ENCODE results near the gene TM9SF3.

Gene TM9SF3

DNA sequence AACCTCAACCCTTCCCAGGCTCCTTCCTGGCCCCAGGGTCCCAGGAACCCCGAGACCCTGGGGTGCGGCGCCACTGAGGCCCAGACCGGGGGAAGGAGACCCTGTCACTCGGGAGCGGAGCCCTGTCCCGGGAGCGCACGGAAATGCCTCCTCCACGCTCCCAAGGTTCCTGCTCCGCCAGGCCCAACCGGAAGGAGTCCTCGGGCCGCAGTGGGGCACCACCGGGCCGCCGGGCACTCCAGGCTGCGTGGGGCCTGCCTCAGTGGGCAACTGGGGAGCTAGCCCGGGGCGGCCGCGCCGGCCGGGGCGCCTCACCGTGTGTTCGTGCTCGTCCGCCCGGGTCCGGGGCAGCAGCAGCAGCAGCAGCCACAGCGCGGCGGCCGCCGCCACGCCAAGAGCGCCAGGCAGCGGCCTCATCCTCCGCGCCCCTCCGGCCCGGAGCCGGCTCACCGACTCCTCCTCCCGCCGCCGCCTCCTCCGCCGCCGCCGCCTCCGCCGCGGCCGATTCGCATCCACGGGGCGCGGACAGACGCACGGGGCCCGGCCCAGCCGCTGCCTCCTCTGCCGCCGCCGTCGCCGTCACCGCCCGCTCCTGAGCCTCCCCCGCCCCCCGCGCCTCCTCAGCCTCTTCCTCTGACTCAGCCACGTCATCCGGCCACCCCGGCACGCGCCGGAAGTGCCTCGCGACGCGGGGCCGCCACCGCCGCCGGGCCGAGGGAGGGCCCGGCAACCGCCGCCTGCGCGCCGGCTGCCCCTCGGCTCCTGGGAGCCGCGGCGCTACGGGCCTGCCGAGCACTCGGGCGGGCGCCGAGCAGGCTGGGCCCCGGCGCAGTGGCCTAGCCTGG lies at the start of gene TM9SF3:
Gene TM9SF3, minus strand, starts transcription at position 594 of the 845 bp plus-strand sequence. Its CDS starts 177 bp downstream, at position 417.
- TF ChIP-seq, protein P1, sequence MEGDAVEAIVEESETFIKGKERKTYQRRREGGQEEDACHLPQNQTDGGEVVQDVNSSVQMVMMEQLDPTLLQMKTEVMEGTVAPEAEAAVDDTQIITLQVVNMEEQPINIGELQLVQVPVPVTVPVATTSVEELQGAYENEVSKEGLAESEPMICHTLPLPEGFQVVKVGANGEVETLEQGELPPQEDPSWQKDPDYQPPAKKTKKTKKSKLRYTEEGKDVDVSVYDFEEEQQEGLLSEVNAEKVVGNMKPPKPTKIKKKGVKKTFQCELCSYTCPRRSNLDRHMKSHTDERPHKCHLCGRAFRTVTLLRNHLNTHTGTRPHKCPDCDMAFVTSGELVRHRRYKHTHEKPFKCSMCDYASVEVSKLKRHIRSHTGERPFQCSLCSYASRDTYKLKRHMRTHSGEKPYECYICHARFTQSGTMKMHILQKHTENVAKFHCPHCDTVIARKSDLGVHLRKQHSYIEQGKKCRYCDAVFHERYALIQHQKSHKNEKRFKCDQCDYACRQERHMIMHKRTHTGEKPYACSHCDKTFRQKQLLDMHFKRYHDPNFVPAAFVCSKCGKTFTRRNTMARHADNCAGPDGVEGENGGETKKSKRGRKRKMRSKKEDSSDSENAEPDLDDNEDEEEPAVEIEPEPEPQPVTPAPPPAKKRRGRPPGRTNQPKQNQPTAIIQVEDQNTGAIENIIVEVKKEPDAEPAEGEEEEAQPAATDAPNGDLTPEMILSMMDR (IDR thresholded peaks at IDR 0.05; ENCODE audit: insufficient read depth, low read depth, low read length, missing control alignments) = no peak
- DNase-seq (ENCODE audit: low read depth) = peak; percentile 94
- H3K4me3 ChIP-seq (ENCODE audit: low read depth, low read length) = peak within 1 kb of the TSS; percentile 80

DNA sequence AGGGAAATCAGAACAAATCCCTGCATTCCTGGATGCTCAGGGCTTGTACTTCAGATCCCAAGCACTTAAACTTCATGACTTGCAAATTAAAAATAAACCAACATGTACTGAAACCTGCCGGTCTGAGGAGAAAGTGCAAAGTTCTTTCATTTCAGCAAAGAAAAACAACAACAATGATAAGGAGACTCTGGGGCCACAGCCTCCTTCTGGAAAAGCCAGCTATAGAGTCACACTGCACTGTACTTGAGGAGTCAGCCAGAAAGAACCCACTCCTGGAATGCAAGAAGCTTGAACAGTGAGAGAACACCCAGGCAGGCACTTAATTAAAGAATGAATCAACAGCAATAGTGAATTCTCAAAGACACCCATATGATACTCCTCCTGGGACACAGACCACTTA lies 49.7 kb upstream of the TM9SF3 start:
- TF ChIP-seq, protein P1 (IDR thresholded peaks at IDR 0.05; ENCODE audit: insufficient read depth, low read depth, low read length, missing control alignments) = no peak
- no peak overlapping the region for H3K4me3 ChIP-seq (ENCODE audit: low read depth, low read length)
- no peak for DNase-seq (ENCODE audit: low read depth)

DNA sequence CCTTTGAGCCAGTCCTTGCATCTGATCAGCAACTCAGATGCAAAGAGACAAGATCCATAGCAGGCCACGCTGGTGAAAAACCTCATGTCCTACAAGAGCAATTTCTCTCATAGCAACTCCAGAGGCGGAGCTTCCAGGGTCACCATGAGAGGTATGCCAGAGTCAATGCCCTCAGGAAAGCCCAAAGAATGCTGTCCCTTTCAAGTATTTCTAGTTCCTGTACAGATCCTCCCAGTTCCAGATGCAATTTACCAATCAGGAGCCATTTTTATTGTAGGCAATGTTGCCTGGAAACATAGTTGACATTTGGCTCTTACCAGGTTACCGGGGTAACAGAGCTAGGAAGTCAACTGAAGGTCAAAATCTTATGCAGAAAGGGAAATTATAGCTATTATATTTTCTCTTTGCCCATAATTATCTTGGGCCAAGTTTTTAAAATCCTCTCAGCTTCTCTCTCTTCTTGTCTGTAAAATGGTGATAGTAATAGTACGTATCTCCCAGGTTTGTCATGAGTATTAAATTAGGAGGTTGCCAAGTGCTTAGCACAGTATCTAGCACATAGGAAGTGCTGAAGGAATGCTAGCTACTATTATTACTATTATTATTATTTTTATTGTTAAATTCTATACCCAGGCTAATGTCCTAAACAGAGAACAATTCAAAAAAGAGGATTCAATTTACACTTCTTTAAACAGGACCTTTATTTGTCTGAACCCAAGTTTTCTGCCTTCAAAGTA lies 46.3 kb upstream of the TM9SF3 start:
- TF ChIP-seq, protein P1 (IDR thresholded peaks at IDR 0.05; ENCODE audit: insufficient read depth, low read depth, low read length, missing control alignments) = no peak
- H3K4me3 ChIP-seq (ENCODE audit: low read depth, low read length) = no peak overlapping the region
- DNase-seq (ENCODE audit: low read depth) = no peak

DNA sequence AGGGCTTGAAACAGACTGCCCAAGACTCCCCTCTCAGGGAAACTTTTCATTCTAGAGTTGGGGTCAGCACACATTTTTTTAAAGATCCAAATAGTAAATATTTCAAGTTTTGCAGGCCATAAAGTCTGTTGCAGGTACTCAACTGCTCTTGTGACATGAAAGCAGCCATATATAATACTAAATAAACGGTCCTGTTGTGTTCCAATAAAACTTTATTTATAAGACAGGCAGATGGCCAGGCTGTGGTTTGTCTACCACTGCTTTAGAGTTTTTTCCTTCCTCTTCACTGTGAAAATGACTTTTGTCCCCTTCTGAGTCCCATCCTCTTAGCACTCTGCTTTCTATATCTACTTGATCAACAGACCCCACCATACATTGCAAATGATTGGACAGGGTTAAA lies 40.5 kb upstream of the TM9SF3 start:
- TF ChIP-seq, protein P1 (IDR thresholded peaks at IDR 0.05; ENCODE audit: insufficient read depth, low read depth, low read length, missing control alignments) = no peak
- no peak overlapping the region for H3K4me3 ChIP-seq (ENCODE audit: low read depth, low read length)
- DNase-seq (ENCODE audit: low read depth) = no peak

DNA sequence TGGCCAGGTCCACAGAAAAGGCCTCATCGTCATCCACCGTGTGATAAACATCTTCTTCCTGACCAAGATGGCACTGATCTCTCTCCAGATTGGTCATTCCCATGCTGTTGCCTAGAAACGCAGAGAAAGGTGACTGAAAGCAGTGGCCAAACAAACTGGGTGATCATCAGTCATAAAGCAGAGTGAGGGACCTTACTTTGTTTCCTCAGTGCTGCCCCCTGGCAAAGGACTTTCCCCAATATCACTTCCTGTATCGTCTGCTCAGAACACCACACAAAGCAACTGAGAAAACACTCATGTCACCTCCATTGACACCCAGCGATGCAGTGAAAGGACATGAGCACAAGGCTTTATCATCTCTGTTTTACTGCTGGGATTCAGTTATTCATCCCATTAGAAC lies 40.0 kb upstream of the TM9SF3 start:
- TF ChIP-seq, protein P1 (IDR thresholded peaks at IDR 0.05; ENCODE audit: insufficient read depth, low read depth, low read length, missing control alignments) = peak; percentile 7
- peak; percentile 22 for DNase-seq (ENCODE audit: low read depth)
- H3K4me3 ChIP-seq (ENCODE audit: low read depth, low read length) = no peak overlapping the region

DNA sequence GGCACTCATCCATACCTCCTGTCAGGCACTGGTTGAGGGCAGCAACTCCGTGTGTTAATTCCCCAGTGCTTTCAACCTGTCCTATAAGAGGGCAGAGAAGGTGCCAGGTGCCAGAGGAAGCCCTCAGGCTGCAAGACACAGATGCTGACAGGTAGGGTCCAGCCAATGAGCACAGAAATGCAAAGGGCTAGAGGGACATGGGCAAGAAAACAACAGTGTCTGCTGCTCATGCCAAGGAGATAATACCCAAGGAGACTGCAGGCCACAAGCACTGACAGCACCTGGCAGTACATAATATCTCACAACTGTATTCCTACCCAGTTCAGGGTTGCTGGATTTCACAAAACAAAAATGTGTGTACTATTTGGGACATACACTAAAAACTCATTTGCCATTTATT lies 38.4 kb upstream of the TM9SF3 start:
- H3K4me3 ChIP-seq (ENCODE audit: low read depth, low read length) = no peak overlapping the region
- TF ChIP-seq, protein P1 (IDR thresholded peaks at IDR 0.05; ENCODE audit: insufficient read depth, low read depth, low read length, missing control alignments) = no peak
- DNase-seq (ENCODE audit: low read depth) = no peak
